WERI-Rb-1 (cell line): Measurements from ENCODE around the gene ATP5PD.

Source experiments
- DNase-seq: peaks from one replicate; pipeline ENCODE4 v3.0.0-alpha.2; 2020
- H3K27ac ChIP-seq: fragments of 250-450 bp; sonication (Bioruptor Pico); 2 replicates; pipeline ENCODE4 v1.5.1; 2020; ENCODE audit warnings: mild to moderate bottlenecking, moderate library complexity
- H3K27me3 ChIP-seq: fragments of 250-450 bp; sonication (Bioruptor Pico); 2 replicates; pipeline ENCODE4 v1.5.1; 2021; ENCODE audit warnings: mild to moderate bottlenecking, low read depth, moderate library complexity; ENCODE audit not compliant: insufficient read depth, severe bottlenecking
- H3K36me3 ChIP-seq: fragments of 250-450 bp; sonication (Bioruptor Pico); 2 replicates; pipeline ENCODE4 v1.5.1; 2020; ENCODE audit warnings: mild to moderate bottlenecking, moderate library complexity
- H3K4me3 ChIP-seq: 2 replicates; pipeline ENCODE4 v1.5.1; 2011; ENCODE audit warnings: low read depth, mild to moderate bottlenecking, control low read depth, low read length
- H3K9me3 ChIP-seq: fragments of 250-450 bp; sonication (Bioruptor Pico); 2 replicates; pipeline ENCODE4 v1.5.1; 2021; ENCODE audit warnings: mild to moderate bottlenecking, moderate library complexity; ENCODE audit not compliant: severe bottlenecking
- CTCF ChIP-seq: IDR thresholded peaks from 2 replicates; pipeline ENCODE4 v1.5.1; 2011; ENCODE audit warnings: low read depth, mild to moderate bottlenecking, control low read depth, inconsistent platforms, low read length

Gene ATP5PD

DNA sequence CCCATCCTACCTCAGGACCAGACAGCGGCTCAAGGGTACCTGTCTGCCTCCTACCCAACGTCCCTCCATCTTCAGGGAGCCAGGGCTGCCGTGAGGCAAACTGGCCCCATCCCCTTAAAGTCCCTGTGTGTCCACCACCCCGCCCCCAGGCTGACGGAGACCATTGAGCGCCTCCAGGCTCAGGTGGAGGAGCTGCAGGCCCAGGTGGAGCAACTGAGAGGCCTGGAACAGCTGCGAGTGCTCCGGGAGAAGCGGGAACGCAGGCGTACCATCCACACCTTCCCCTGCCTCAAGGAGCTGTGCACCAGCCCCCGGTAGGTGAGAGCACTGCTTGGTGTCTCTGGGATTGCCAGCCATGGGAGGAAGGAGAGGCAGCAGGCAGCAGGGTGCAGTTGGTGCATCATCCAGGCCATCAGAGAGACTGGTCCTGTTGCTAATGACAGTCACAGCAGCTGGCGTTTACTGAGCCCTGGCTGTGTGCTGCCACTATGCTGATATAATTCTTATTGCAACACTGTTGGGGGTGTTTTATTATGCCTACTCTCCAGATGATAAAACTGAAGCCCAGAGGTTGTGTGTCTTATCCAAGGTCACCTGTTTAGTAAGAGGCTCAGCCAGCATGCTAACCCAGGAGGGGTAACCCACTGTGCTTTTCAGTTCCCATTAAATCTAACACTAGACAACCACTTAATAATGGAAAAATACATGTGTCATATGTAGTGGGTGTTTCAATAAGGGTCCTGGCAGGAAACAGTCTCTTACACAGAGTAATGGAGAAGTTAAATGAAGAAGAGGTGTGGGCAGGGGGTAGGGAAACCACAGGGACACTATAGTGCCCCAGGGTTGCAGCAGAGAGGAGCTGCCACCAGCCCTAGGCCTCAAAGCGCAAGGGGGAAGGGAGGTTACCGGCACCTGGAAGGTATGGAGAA lies 44.6 kb downstream of the ATP5PD start:
- Histone ChIP-seq H3K4me3 (no peak overlapping the region), H3K36me3 (peaks cover 59% of the 10 kb centered on the region), H3K27ac (no peak overlapping the region), H3K9me3 (no peaks in the 10 kb centered on the region), H3K27me3 (no peaks in the 10 kb centered on the region)
- no peak for DNase-seq
- no peak for TF ChIP-seq CTCF

DNA sequence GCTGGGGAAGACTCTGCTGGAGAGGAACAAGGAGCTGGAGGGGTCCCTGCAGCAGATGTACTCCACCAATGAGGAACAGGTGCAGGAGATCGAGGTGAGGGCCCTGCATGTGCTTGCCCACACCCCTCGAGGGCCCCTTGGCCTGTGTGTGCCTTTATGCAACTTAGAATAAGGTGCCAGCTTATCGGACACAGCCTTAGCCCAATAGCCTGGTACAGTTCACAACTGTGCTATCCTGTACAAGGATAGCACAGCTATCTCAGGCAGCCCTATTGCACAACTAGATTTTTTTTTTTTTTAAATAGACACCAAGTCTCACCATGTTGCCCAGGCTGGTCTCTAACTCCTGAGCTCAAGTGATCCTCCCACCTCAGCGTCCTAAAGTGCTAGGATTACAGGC lies 47.2 kb downstream of the ATP5PD start:
- H3K36me3 ChIP-seq: peaks cover 49% of the 10 kb centered on the region
- no peak overlapping the region for H3K4me3 ChIP-seq
- H3K9me3 ChIP-seq: no peaks in the 10 kb centered on the region
- no peak overlapping the region for H3K27ac ChIP-seq
- H3K27me3 ChIP-seq: no peaks in the 10 kb centered on the region
- DNase-seq: no peak
- TF ChIP-seq CTCF: no peak

DNA sequence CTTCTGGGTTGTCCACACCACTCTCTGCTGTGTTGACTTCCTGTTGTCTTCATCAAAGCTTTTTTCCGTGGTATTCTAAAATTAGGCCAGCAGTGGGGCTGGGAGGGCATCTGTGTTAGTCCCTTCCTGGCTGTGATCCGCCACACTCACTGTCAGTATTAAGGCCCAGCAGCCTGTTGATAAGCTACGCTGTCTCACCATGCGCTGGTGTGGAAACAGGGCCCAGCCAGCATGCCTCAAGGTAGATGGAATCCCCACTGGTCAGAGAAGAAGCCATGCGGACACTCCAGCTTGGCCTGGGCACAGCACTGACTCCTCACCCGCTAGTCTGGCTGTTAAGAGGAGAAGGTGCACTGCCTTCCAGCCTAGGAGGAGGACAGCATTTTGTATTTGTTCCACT lies 48.0 kb downstream of the ATP5PD start:
- Histone ChIP-seq H3K27me3 (no peaks in the 10 kb centered on the region), H3K27ac (no peak overlapping the region), H3K4me3 (no peak overlapping the region), H3K9me3 (no peaks in the 10 kb centered on the region), H3K36me3 (peaks cover 44% of the 10 kb centered on the region)
- DNase-seq: no peak
- no peak for TF ChIP-seq CTCF

- peaks cover 14% of the 10 kb centered on the region for H3K36me3 ChIP-seq
- H3K27ac ChIP-seq: no peak overlapping the region
- no peaks in the 10 kb centered on the region for H3K27me3 ChIP-seq
- TF ChIP-seq CTCF: no peak
- H3K9me3 ChIP-seq: no peaks in the 10 kb centered on the region
- DNase-seq: no peak
- H3K4me3 ChIP-seq: no peak overlapping the region
These were observed 50.9 kb downstream of the ATP5PD start for GRCh38 chr17:74995847-74996246.

DNA sequence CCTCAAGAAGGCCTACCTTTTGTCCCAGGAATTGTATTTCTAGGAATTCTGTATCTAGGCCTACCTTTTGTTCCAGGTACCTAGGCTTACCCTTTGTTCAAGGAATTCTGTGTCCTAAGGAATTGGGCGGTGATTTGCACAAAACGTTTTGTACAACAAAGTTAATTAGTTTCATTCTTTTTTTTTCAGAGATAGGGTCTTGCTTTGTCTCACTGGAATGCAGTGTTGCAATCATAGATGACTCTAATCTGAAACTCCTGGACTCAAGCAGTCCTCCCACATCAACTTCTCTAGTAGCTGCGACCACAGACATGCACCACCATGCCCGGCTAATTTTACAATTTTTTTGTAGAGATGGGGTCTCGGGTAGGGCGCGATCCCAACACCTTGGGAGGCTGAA lies 52.3 kb downstream of the ATP5PD start:
- H3K27ac ChIP-seq: no peak overlapping the region
- H3K9me3 ChIP-seq: no peaks in the 10 kb centered on the region
- no peaks in the 10 kb centered on the region for H3K27me3 ChIP-seq
- no peak for TF ChIP-seq CTCF
- no peak overlapping the region for H3K4me3 ChIP-seq
- DNase-seq: no peak
- peaks cover 5% of the 10 kb centered on the region for H3K36me3 ChIP-seq
